ENCODE results near the gene C19orf44. TPM values are rescaled to one million over a fixed set of nuclear protein-coding genes. Genes with fewer than 3 reads are reported as not detected.

The C19orf44 gene
- polyA plus RNA-seq, 3 donors = 15.0 to 16.7 (median 16.2) TPM

DNA sequence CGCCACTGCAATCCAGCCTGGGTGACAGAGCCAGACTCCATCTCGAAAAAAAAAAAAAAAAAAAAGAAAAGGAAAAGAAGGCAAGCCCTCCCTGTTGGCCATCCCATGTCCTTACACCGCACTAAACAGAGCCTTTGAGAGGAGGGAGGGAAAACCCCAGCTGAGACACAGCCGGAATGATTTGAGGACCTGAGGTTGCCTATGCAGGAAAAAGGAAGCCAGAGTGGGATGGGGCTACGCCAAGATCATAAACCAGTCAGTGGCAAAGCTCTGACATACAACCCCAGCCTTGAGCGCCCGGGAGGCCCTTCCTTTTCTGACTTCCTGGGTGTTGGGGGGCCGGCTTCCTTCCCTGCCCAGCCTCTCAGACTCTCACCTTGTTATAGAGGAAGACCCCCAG is 58.6 kb downstream of the C19orf44 start:
- DNase-seq (ENCODE audit: extremely low read depth in 1 of 11, low read depth in 9 of 11, low spot score in 4 of 11) = no peak

- DNase-seq (ENCODE audit: extremely low read depth in 1 of 11, low read depth in 9 of 11, low spot score in 4 of 11) = no peak
Observed at GRCh38 chr19:16559780-16560276, 63.6 kb downstream of the C19orf44 start.

DNA sequence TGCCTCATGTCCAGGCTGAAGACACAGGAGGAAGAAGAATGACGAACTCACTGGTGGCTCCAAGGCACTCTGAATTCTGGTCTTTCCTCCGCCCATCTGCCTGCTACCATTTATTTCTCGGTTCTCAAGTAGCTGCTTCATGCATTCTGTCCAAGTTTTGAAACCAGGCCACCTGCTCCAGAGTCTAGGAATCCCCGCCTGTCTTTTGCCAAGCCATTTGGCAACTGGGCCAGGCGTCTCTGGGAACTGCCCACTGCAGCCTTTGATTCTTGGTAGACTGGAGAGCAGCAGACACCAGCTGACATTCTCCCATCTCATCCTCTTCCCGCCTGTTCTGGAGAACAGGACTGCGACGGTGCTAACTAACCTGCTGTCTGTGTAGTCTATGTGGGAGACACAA is 65.2 kb downstream of the C19orf44 start:
- DNase-seq (ENCODE audit: extremely low read depth in 1 of 11, low read depth in 9 of 11, low spot score in 4 of 11) = no peak

- DNase-seq (ENCODE audit: extremely low read depth in 1 of 11, low read depth in 9 of 11, low spot score in 4 of 11) = no peak
Observed at GRCh38 chr19:16562608-16563025, 66.4 kb downstream of the C19orf44 start.

DNA sequence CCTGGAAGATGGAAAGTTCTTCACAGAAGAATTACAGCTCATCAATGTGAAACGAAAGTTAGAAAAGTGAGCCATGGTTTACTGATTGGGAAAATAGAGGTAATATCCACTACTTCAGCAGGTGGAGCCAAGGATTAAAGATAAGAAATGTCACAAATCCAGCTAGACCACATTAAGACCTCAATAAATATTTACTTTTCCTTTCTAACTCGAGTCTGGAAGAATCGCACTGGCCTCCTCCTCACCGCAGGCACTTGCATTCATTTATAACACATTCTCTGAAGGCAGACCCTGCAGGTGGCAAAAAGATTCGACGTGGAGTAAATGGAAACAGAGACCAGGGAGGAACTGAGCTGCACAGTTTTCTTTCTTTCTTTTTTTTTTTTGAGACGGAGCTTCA is 68.6 kb downstream of the C19orf44 start:
- DNase-seq (ENCODE audit: extremely low read depth in 1 of 11, low read depth in 9 of 11, low spot score in 4 of 11) = no peak

DNA sequence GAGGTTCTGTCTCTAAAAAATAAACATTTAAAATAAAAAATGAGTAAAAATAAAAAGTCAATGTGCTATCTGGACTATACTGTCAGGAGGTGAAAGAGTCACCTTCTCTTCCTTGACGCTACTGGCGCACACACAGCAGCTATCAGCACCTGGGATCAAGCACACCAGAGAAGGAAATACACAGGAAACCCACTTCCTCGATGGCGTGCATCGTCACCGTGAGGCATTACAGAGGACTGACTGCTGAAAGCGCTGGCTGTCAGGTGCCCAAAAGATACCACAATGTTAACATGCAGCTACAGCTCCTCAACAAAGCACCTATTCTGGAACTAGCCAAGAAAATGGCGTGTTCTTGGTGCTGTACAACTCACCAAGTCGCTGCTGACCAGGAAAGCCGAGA is 70.0 kb downstream of the C19orf44 start:
- no peak for DNase-seq (ENCODE audit: extremely low read depth in 1 of 11, low read depth in 9 of 11, low spot score in 4 of 11)

- no peak for DNase-seq (ENCODE audit: extremely low read depth in 1 of 11, low read depth in 9 of 11, low spot score in 4 of 11)
Observed at GRCh38 chr19:16566702-16567101, 70.5 kb downstream of the C19orf44 start.

DNA sequence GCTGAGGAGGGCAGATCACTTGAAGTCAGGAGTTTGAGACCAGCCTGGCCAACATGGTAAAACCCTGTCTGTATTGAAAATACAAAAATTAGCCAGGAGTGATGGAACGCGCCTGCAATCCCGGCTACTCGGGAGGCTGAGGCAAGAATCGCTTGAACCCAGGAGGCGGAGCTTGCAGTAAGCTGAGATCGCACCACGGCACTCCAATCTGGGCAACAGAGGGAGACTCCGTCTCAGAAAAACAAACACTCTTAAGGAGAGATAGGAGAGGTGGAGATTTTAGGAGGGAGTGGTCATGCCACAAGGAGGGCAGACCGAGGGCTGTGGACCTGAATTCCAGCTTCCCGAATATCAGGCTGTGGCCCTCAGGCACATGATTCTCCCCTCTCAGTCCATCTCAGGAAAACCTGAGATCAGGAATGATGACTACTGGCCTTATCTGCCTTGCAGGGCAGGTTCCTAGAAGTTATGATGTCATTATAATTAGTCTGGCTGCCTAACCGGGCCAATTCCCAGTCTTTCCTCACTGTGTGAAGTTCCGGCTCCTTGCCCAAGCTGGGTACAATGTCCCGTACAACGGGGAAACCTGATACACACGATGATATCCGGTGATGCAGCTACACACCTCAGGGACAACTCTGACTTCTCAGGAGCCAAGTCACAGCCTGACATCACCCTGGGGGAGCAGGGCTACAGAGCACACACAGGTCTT is 73.6 kb downstream of the C19orf44 start:
- DNase-seq (ENCODE audit: extremely low read depth in 1 of 11, low read depth in 9 of 11, low spot score in 4 of 11) = no peak

Other genes with a start within 250 kb of the C19orf44 start
- 10 to 100 TPM; 21.7 to 37.8 (median 25.6) TPM for gene KLF2, start 171.6 kb upstream of the C19orf44 start, polyA plus RNA-seq (ENCODE audit: insufficient read length in 3 of 3)
- gene EPS15L1, start 24.4 kb upstream of the C19orf44 start, polyA plus RNA-seq (ENCODE audit: insufficient read length in 3 of 3) = 10 to 100 TPM; 27.4 to 32.1 (median 30.0) TPM
- not detected for gene CALR3, start 227 bp upstream of the C19orf44 start, polyA plus RNA-seq (ENCODE audit: insufficient read length in 3 of 3)
- 10 to 100 TPM; 37.7 to 54.3 (median 48.5) TPM for gene CHERP, start 46.0 kb downstream of the C19orf44 start, polyA plus RNA-seq (ENCODE audit: insufficient read length in 3 of 3)
- 10 to 100 TPM; 40.9 to 48.8 (median 42.6) TPM for gene SLC35E1, start 76.0 kb downstream of the C19orf44 start, polyA plus RNA-seq (ENCODE audit: insufficient read length in 3 of 3)
- gene MED26, start 131.8 kb downstream of the C19orf44 start, polyA plus RNA-seq (ENCODE audit: insufficient read length in 3 of 3) = 1 to 10 TPM; 5.0 to 9.0 (median 8.0) TPM
- 100 to 1,000 TPM in 2 of 3 donors, 10 to 100 TPM in 1; 99.1 to 102 (median 102) TPM for gene SMIM7, start 163.8 kb downstream of the C19orf44 start, polyA plus RNA-seq (ENCODE audit: insufficient read length in 3 of 3)
- 1 to 10 TPM; 8.1 to 8.3 (median 8.1) TPM for gene TMEM38A, start 164.7 kb downstream of the C19orf44 start, polyA plus RNA-seq (ENCODE audit: insufficient read length in 3 of 3)
- under 1 TPM; 0.06 to 0.08 (median 0.07) TPM for gene NWD1, start 223.5 kb downstream of the C19orf44 start, polyA plus RNA-seq (ENCODE audit: insufficient read length in 3 of 3)

All from renal cortex interstitium (tissue), 11 donors.